DOHH2 (cell line): ENCODE results near the gene ELP4.

ENCODE experiments used
- EZH2phosphoT487 ChIP-seq: fragments of 200-600 bp; sonication (generic); IDR thresholded peaks from 2 replicates; pipeline ENCODE4 v1.6.1; 2017; ENCODE audit warnings: borderline replicate concordance, mild to moderate bottlenecking, antibody characterized with exemption, low read length, moderate library complexity, mixed read lengths
- TF ChIP-seq, protein P1 (sequence below): fragments of 200-600 bp; sonication (generic); IDR thresholded peaks from one replicate; pipeline ENCODE4 v1.5.1; 2014; ENCODE audit warnings: antibody characterized with exemption, mild to moderate bottlenecking, low read depth, low read length; ENCODE audit not compliant: poor library complexity, severe bottlenecking

- TF ChIP-seq, protein P1, sequence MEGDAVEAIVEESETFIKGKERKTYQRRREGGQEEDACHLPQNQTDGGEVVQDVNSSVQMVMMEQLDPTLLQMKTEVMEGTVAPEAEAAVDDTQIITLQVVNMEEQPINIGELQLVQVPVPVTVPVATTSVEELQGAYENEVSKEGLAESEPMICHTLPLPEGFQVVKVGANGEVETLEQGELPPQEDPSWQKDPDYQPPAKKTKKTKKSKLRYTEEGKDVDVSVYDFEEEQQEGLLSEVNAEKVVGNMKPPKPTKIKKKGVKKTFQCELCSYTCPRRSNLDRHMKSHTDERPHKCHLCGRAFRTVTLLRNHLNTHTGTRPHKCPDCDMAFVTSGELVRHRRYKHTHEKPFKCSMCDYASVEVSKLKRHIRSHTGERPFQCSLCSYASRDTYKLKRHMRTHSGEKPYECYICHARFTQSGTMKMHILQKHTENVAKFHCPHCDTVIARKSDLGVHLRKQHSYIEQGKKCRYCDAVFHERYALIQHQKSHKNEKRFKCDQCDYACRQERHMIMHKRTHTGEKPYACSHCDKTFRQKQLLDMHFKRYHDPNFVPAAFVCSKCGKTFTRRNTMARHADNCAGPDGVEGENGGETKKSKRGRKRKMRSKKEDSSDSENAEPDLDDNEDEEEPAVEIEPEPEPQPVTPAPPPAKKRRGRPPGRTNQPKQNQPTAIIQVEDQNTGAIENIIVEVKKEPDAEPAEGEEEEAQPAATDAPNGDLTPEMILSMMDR: no peak
- TF ChIP-seq EZH2phosphoT487: no peak
Observed at GRCh38 chr11:31818425-31818755, 308.8 kb downstream of the ELP4 start.
